CD4-positive, alpha-beta T cell treated with Interleukin-4 for 1 hour (primary cell): Measurements from ENCODE around the gene USP46.

Experiments
- DNase-seq, 2 donors: peaks; one replicate each; pipeline ENCODE4 v3.0.0-alpha.2; 2020 to 2022

Gene USP46

DNA sequence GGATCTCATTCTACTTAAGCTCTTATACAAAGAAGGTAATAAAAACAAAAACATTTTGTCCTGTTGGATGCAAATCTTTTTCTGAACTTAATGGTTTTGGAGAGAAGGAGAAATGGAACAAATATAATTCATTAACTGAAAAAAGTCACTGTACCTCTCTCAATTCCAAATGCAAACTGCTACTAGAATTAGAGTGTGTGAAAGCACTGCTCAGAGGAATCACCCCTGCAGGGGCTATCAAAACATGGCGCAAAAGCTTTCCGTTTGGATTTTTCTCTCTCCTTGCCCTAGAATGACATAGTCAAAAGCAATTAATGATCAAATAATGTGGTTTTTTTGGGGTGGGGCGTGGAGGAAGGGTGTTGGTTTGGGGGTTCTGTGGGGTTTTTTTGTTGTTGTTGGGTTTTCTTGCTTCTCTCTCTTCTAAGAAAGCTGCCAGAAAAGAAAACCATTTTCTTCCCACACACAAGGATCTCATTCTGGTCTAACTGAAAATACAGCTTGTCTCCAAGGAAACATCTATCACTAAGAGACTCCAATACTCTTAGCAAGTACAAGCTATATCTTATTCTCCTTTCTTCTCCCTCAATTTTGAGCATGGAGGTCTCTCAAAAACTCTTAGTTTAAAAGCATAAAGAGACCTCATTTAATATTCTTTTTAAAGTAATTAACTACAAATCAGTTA lies 41.6 kb downstream of the USP46 start:
- DNase-seq = peak in 1 of 2 donors; percentile 53

GRCh38 chr4:52614241-52614640 lies 44.9 kb downstream of the USP46 start:
- no peak for DNase-seq

- DNase-seq = no peak
Measured at GRCh38 chr4:52612341-52612740, 46.8 kb downstream of the USP46 start.

DNA sequence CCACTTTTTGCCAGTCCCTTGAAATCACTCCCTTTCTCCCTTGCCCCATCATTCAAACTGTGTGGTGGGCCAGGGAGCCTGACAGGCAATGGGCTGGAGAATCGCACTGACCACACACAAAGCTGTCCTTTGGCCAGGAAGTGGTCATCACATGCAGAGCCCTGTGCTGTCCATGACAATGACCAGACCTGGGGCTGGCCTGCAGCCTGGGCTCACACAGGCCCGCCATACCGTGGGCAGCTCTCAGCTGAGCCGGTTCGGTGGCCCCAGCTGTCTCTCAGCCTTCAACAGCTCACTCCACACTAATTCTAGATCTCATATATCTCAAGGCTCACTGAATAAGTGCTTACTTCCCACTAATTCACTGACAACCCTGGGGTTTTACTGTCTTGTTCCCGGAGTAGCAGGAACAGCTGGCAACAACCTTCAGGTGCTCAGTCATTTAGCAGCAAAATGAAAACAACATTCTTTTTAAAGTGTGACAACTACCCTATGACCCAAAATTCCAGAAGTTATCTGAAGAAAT lies 48.0 kb downstream of the USP46 start:
- DNase-seq = no peak

DNA sequence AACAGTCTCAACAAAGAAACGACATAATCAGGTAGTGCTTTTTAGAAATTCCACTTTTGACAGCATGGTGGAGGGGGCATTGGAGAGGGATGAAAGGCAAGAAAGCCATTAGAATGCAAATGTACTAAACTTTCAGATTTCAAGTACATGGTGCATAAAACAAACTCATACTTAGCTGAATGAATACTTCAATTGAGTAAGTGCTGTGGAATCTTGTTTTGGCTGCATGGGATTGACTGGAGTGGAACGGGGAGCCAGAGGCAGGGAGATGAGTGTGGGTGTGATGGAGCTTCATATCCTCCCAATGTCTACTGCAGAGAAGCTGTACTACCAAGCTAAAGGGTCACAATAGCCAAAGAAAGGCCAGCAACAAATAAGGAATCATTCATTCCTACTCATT lies 52.4 kb downstream of the USP46 start:
- no peak for DNase-seq

DNA sequence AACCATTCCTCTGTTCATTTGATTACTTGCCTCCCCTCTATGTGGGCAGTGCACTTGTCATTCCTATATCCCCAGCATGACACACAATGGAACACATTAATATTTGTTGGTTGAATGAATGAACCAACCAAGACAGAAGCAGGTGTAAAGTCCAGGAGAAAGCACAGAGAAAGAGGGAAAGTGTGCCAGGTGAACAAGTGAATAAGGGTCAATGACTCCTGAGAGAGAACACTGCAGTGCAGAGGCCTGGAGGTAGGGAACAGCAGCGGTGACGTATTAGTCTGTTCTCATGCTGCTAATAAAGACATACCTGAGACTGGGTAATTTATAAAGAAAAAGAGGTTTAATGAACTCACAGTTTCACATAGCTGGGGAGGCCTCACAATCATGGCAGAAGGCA lies 53.1 kb downstream of the USP46 start:
- no peak for DNase-seq

DNA sequence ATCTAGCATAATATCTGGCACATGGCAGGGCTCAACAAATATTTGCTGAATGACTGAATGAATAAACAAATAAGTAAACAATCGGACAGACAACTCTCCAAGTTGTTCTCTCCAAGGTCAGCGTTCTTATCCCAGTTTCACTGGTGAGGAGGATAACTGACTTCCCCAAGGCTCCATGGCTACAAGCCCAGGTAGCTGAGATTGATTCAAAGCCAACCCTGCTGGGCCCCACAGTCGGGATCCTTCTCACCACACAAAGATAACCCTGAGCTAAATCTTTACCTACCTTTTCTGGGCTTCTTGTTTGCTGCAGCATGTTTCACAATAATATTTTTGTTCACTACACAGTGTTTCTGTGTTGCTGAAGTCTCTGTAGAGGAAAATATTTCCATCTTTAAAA lies 54.9 kb downstream of the USP46 start:
- DNase-seq = no peak

DNA sequence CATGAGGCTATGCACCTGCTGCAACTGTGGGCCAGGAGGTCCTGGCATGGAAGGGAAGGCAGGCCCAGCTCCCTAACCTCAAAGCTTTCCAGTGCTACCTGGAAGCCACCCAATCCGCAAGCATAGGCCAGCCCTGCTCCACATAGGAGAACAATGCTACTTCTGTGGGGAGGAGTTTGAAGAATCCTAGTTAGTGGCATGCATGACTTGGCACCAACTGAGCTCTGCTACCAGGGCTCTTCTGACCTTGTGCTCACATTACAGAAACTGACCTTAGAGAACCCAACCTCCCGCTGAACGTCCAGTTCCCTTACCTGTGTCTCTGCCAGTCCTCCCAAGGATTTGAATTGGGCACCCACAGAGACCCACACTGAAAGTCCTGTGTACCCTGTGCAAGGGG lies 58.8 kb downstream of the USP46 start:
- no peak for DNase-seq

- no peak for DNase-seq
Measured at GRCh38 chr4:52595001-52595400, 64.1 kb downstream of the USP46 start.

- DNase-seq = no peak
Measured at GRCh38 chr4:52592287-52592686, 66.8 kb downstream of the USP46 start.

DNA sequence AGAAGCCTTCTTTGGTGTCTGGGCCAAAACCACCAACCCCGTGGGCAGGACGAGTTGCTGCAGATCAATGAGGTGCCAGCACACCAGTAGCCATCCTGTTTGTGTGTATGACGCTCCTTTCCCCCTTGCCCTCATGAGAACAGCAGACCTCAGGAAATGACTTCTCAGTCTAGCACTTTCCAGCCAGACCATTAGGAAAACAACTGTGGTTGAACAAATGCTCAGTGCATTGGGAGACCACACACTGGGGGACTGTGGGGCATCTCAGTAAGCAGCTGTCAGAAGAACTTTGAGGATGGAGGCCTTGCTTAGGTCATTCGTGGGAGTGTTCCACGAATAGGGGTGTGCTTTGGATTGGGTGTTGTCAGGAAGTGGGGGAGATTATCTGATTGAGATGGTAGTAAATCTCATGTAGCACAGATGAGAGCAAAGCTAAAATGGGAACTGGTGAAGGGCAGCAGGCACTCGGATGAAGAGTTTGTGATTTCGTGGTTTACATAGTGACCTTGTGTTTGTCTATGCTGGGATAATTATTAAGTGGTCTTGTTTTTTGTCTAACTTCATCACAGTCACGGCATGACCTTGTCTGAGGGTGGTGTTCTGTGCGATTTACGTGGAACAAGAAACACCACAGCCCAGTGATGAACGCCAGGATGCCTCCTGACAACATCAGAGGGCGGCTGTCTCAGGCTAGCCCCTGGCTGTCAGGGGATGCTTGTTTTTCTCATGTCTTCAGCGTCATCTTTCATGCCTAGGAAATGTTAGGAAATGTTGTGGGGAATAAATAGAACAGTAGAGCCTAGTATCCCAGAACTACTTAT lies 70.1 kb downstream of the USP46 start:
- DNase-seq = peak; percentile 14 to 63

GRCh38 chr4:52588097-52588496 lies 71.0 kb downstream of the USP46 start:
- DNase-seq = peak in 1 of 2 donors; percentile 10

GRCh38 chr4:52586069-52586468 lies 73.0 kb downstream of the USP46 start:
- DNase-seq = no peak

- no peak for DNase-seq
Measured at GRCh38 chr4:52585379-52585778, 73.7 kb downstream of the USP46 start.

- DNase-seq = no peak
Measured at GRCh38 chr4:52579602-52580272, 79.4 kb downstream of the USP46 start.

GRCh38 chr4:52578951-52579350 lies 80.2 kb downstream of the USP46 start:
- no peak for DNase-seq

DNA sequence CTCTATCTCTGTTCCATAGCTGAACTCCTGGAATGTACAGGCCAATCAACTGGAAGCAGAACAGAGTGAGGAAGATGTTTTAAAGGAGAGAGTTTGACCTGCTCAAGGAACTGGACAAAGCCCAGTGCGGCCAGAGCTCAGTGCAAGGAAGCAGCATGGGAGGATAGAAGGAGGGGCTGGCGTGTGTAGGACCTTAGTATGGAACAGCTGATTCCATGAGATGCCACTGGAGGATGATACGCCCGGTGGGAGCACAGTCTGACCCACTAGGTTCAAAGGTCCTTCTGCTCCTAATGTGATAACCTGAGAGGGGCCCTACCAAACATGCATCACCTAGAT lies 81.5 kb downstream of the USP46 start:
- no peak for DNase-seq

- DNase-seq = no peak
Measured at GRCh38 chr4:52576961-52577623, 82.0 kb downstream of the USP46 start.

GRCh38 chr4:52576326-52576725 lies 82.8 kb downstream of the USP46 start:
- DNase-seq = no peak

- no peak for DNase-seq
Measured at GRCh38 chr4:52575406-52575805, 83.7 kb downstream of the USP46 start.

GRCh38 chr4:52574036-52574435 lies 85.1 kb downstream of the USP46 start:
- DNase-seq = no peak

DNA sequence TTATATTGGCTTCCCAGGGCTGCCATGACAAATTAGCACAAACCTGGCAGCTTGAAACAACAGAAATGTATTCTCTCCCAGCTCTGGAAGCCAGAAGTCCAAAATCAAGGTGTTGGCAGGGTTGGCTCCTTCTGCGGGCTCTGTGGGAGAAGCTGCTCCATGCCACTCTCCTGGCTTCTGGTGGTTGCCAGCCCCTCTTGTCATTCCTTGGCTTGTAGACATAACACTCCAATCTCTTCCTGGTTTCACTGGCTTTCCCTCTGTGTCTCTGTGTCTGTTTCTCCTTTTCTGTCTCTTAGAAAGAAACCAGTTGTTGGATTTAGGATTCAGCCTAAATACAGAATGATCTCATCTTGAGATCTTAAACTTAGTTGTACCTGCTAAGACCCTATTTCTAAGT lies 85.5 kb downstream of the USP46 start:
- DNase-seq = no peak

GRCh38 chr4:52572936-52573485 lies 86.1 kb downstream of the USP46 start:
- DNase-seq = no peak
